Keratinocyte (primary cell): Measurements from ENCODE around the gene CDX1. TPM values are rescaled to one million over a fixed set of nuclear protein-coding genes. Genes with fewer than 3 reads are reported as not detected.

Source experiments
- DNase-seq: peaks from one replicate; pipeline ENCODE4 v3.0.0-alpha.2; 2011; ENCODE audit warnings: low read depth, missing footprints, low spot score
- FAIRE-seq: peaks from 2 replicates; lab custom pipeline; 2011; peaks lifted over from hg19 to GRCh38; lab: Jason Lieb, UNC
- H2AFZ ChIP-seq: 2 replicates; pipeline ENCODE4 v1.6.0; 2012; ENCODE audit warnings: low read length, control low read depth, inconsistent platforms; ENCODE audit not compliant: control insufficient read depth
- H3K27ac ChIP-seq: 2 replicates; pipeline ENCODE4 v1.5.1; 2011; ENCODE audit warnings: low read length; ENCODE audit not compliant: control insufficient read depth, insufficient read depth
- H3K27me3 ChIP-seq: 3 replicates; pipeline ENCODE4 v1.6.0; 2011; ENCODE audit warnings: low read length; ENCODE audit not compliant: control insufficient read depth, insufficient read depth; ENCODE audit errors: extremely low read depth
- H3K36me3 ChIP-seq, 2 experiments: 2 replicates in 1 of 2; 3 replicates in 1 of 2; pipeline ENCODE4 v1.5.1; 2011; ENCODE audit warnings: low read length in 2 of 2, mild to moderate bottlenecking in 1 of 2; ENCODE audit not compliant: control insufficient read depth in 2 of 2, insufficient read depth in 2 of 2; ENCODE audit errors: extremely low read depth in 1 of 2
- H3K4me1 ChIP-seq: 3 replicates; pipeline ENCODE4 v1.5.1; 2011; ENCODE audit warnings: low read length; ENCODE audit not compliant: control insufficient read depth, insufficient read depth; ENCODE audit errors: extremely low read depth
- H3K4me2 ChIP-seq: 3 replicates; pipeline ENCODE4 v1.6.0; 2011; ENCODE audit warnings: low read depth, low read length; ENCODE audit not compliant: control insufficient read depth, insufficient read depth; ENCODE audit errors: extremely low read depth
- H3K4me3 ChIP-seq, 3 experiments: fragments of 200-600 bp in 1 of 3; sonication (generic) in 1 of 3; 2 replicates in 2 of 3; 3 replicates in 1 of 3; pipeline ENCODE4 v1.5.1; 2011 to 2016; ENCODE audit warnings: low read length in 3 of 3, mild to moderate bottlenecking in 3 of 3, control low read depth in 2 of 3, inconsistent platforms in 1 of 3, low read depth in 1 of 3, mixed read lengths in 1 of 3, mixed run types in 1 of 3, moderate library complexity in 1 of 3; ENCODE audit not compliant: control insufficient read depth in 2 of 3, insufficient read depth in 2 of 3; ENCODE audit errors: extremely low read depth in 1 of 3
- H3K79me2 ChIP-seq: 2 replicates; pipeline ENCODE4 v1.6.0; 2012; ENCODE audit warnings: low read length; ENCODE audit not compliant: control insufficient read depth, insufficient read depth
- H3K9ac ChIP-seq: 3 replicates; pipeline ENCODE4 v1.6.0; 2011; ENCODE audit warnings: low read length; ENCODE audit not compliant: control insufficient read depth, insufficient read depth; ENCODE audit errors: extremely low read depth
- H3K9me1 ChIP-seq: 3 replicates; pipeline ENCODE4 v1.6.0; 2011; ENCODE audit warnings: low read length; ENCODE audit not compliant: control insufficient read depth, insufficient read depth; ENCODE audit errors: extremely low read depth
- H3K9me3 ChIP-seq: 2 replicates; pipeline ENCODE4 v1.5.1; 2012; ENCODE audit warnings: low read depth, low read length; ENCODE audit not compliant: control insufficient read depth
- H4K20me1 ChIP-seq: 3 replicates; pipeline ENCODE4 v1.6.0; 2011; ENCODE audit warnings: low read length; ENCODE audit not compliant: control insufficient read depth, insufficient read depth; ENCODE audit errors: extremely low read depth
- CTCF ChIP-seq, 3 experiments: IDR thresholded peaks in 1 of 3; conservative IDR thresholded peaks in 1 of 3; optimal IDR thresholded peaks in 1 of 3; 2 replicates in 2 of 3; 3 replicates in 1 of 3; pipeline versions ENCODE3 to v1.5.1; 2011; ENCODE audit warnings: low read length in 3 of 3, mild to moderate bottlenecking in 3 of 3, moderate library complexity in 2 of 3, control low read depth in 1 of 3, inconsistent platforms in 1 of 3; ENCODE audit not compliant: insufficient read depth in 2 of 3; ENCODE audit errors: extremely low read depth in 1 of 3
- EZH2 ChIP-seq: IDR thresholded peaks from one replicate; pipeline ENCODE4 v1.6.1; 2012; ENCODE audit warnings: inconsistent platforms, mild to moderate bottlenecking, low read length, moderate library complexity
- dilution Hi-C: fragments of 300-500 bp; cut with MboI; formaldehyde crosslinking; loops from one replicate; pipeline ENCODE4 v1.7.0; 2020; ENCODE audit warnings: low sequenced_read_pairs; ENCODE audit not compliant: extremely low pct_ligation_motif_present
- polyA plus RNA-seq, 5 experiments: library from polyadenylated mRNA; depleted of rRNA in 3 of 5; stranded (reverse) in 3 of 5; stranded (forward) in 1 of 5; unstranded in 1 of 5; fragments of >200 nt; gene quantifications; 1 replicate in 1 of 5; 2 replicates in 3 of 5; 3 replicates in 1 of 5; pipeline versions ENCODE4 v1.2.1 to v1.2.3, GENCODE V29; 2011 to 2012; ENCODE audit warnings: missing spikeins in 2 of 5, low read depth in 1 of 5, low replicate concordance in 1 of 5

Gene CDX1
- polyA plus RNA-seq, 1 donor (not counting 4 experiments of a cell fraction or from before 2014, with no cell fraction given): not detected

GRCh38 chr5:150197476-150197875 lies 30.9 kb downstream of the CDX1 start:
- TF ChIP-seq CTCF (optimal IDR thresholded peaks at IDR 0.05 in 1 of 3, IDR thresholded peaks at IDR 0.05 in 1 of 3, conservative IDR thresholded peaks at IDR 0.05 in 1 of 3; ENCODE audit: extremely low read depth in 1 of 3, insufficient read depth in 2 of 3, low read length in 3 of 3): no peak
- TF ChIP-seq EZH2: no peak
- no peak for FAIRE-seq
- Histone ChIP-seq H3K27ac (no peak overlapping the region), H4K20me1 (no peaks in the 10 kb centered on the region), H3K4me2 (no peak overlapping the region), H3K27me3 (peaks cover 36% of the 10 kb centered on the region), H2AFZ (no peak overlapping the region), H3K36me3 (no peaks in the 10 kb centered on the region), H3K9me3 (no peaks in the 10 kb centered on the region), H3K4me1 (no peaks in the 10 kb centered on the region), H3K79me2 (no peaks in the 10 kb centered on the region), H3K9me1 (no peaks in the 10 kb centered on the region), H3K4me3 (no peak overlapping the region), H3K9ac (no peak overlapping the region)
- dilution Hi-C loops: no loop called here
- DNase-seq: no peak

DNA sequence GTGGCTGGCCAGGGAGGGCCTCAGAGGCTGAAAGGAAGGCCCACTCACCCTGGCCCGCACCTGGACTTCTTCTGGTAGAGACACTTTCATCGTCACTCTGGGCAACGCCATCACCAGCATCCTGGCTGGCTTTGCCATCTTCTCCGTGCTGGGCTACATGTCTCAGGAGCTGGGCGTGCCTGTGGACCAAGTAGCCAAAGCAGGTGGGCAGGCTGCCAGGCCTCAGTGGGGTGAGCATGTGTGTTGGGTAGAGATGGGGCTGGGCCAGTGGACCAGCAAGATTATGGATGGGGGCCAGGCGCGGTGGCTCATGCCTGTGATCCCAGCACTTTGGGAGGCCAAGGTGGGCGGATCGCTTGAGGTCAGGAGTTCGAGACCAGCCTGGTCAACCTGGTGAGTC lies 35.9 kb downstream of the CDX1 start:
- no peak overlapping the region for H3K27ac ChIP-seq
- no peak overlapping the region for H3K4me3 ChIP-seq
- no peak overlapping the region for H3K9ac ChIP-seq
- DNase-seq: no peak
- H4K20me1 ChIP-seq: no peaks in the 10 kb centered on the region
- dilution Hi-C loops: no loop called here
- TF ChIP-seq CTCF (optimal IDR thresholded peaks at IDR 0.05 in 1 of 3, IDR thresholded peaks at IDR 0.05 in 1 of 3, conservative IDR thresholded peaks at IDR 0.05 in 1 of 3; ENCODE audit: extremely low read depth in 1 of 3, insufficient read depth in 2 of 3, low read length in 3 of 3): no peak
- no peak for TF ChIP-seq EZH2
- peaks cover 16% of the 10 kb centered on the region for H3K27me3 ChIP-seq
- H3K79me2 ChIP-seq: no peaks in the 10 kb centered on the region
- no peak overlapping the region for H2AFZ ChIP-seq
- no peak for FAIRE-seq
- H3K9me1 ChIP-seq: no peaks in the 10 kb centered on the region
- no peak overlapping the region for H3K4me2 ChIP-seq
- no peaks in the 10 kb centered on the region for H3K9me3 ChIP-seq
- no peaks in the 10 kb centered on the region for H3K36me3 ChIP-seq
- no peaks in the 10 kb centered on the region for H3K4me1 ChIP-seq
